DOHH2 (cell line): Measurements from ENCODE around the gene ZNF883.

ENCODE experiments used
- H3F3A ChIP-seq: fragments of 200-600 bp; sonication (generic), shearing (Covaris generic); 2 replicates; pipeline ENCODE4 v1.6.0; 2016; ENCODE audit warnings: antibody characterized with exemption, mild to moderate bottlenecking; ENCODE audit not compliant: control insufficient read depth, insufficient read depth
- H3K27ac ChIP-seq: fragments of 200-600 bp; sonication (generic); 2 replicates; pipeline ENCODE4 v1.5.1; 2014; ENCODE audit warnings: low read depth, mild to moderate bottlenecking, low read length, moderate library complexity
- H3K27me3 ChIP-seq: fragments of 200-600 bp; sonication (generic); 2 replicates; pipeline ENCODE4 v1.6.1; 2014; ENCODE audit warnings: mild to moderate bottlenecking, low read length, mixed read lengths; ENCODE audit not compliant: control insufficient read depth
- H3K36me3 ChIP-seq: fragments of 200-600 bp; sonication (generic); 2 replicates; pipeline ENCODE4 v1.6.1; 2014; ENCODE audit warnings: mild to moderate bottlenecking, low read length, moderate library complexity, mixed read lengths; ENCODE audit not compliant: control insufficient read depth
- H3K4me1 ChIP-seq: fragments of 200-600 bp; sonication (generic); 2 replicates; pipeline ENCODE4 v1.6.1; 2014; ENCODE audit warnings: mild to moderate bottlenecking, low read length, mixed read lengths; ENCODE audit not compliant: control insufficient read depth
- H3K4me2 ChIP-seq: fragments of 200-600 bp; sonication (generic); 2 replicates; pipeline ENCODE4 v1.6.0; 2014; ENCODE audit warnings: mild to moderate bottlenecking, low read length, moderate library complexity
- H3K4me3 ChIP-seq: fragments of 200-600 bp; sonication (generic); 2 replicates; pipeline ENCODE4 v1.5.1; 2014; ENCODE audit warnings: mild to moderate bottlenecking, low read length, mixed read lengths
- H3K79me2 ChIP-seq: fragments of 200-600 bp; sonication (generic); 2 replicates; pipeline ENCODE4 v1.6.1; 2014; ENCODE audit warnings: mild to moderate bottlenecking, low read length, mixed read lengths; ENCODE audit not compliant: control insufficient read depth
- H3K9me2 ChIP-seq: fragments of 200-600 bp; sonication (generic); replicated peaks from 2 replicates; pipeline ENCODE4 v1.6.1; 2014; ENCODE audit warnings: mild to moderate bottlenecking, low read length, mixed read lengths; ENCODE audit not compliant: control insufficient read depth
- H3K9me3 ChIP-seq: fragments of 200-600 bp; sonication (generic); 2 replicates; pipeline ENCODE4 v1.6.1; 2014; ENCODE audit warnings: antibody characterized with exemption, low read length, mixed read lengths; ENCODE audit not compliant: control insufficient read depth, insufficient read depth
- H4K20me1 ChIP-seq: fragments of 200-600 bp; sonication (generic); 2 replicates; pipeline ENCODE4 v1.6.0; 2014; ENCODE audit warnings: low read depth, mild to moderate bottlenecking, antibody characterized with exemption, low read length, moderate library complexity; ENCODE audit not compliant: control insufficient read depth, insufficient read depth
- CTCF ChIP-seq: fragments of 200-600 bp; sonication (generic); IDR thresholded peaks from one replicate; pipeline ENCODE4 v1.5.1; 2014; ENCODE audit warnings: antibody characterized with exemption, mild to moderate bottlenecking, low read depth, low read length; ENCODE audit not compliant: poor library complexity, severe bottlenecking
- EZH2phosphoT487 ChIP-seq: fragments of 200-600 bp; sonication (generic); IDR thresholded peaks from 2 replicates; pipeline ENCODE4 v1.6.1; 2017; ENCODE audit warnings: borderline replicate concordance, mild to moderate bottlenecking, antibody characterized with exemption, low read length, moderate library complexity, mixed read lengths

The ZNF883 gene

DNA sequence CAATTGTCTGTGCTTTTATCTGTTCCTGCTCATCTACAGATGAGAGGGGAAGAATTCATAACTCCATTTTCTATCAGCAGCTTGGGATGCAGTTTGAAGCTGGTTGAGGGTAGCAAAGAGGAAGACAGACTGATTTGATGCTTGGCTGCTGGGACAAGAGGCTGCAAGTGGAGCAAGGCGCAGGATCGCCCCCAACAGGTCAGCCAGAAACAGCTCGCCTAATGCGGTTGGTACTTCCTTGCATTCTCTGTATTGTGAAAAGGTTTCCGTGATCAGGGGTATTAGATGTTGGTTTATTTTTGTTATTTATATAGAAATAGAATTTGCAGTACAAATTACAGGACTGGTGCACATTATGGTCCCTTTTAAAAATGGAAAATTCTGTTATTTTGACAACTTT lies 40.6 kb downstream of the ZNF883 start:
- Histone ChIP-seq H3K9me3 (no peaks in the 10 kb centered on the region), H3K4me3 (no peak overlapping the region), H3K9me2 (no peaks in the 10 kb centered on the region), H4K20me1 (no peaks in the 10 kb centered on the region), H3K27ac (no peak overlapping the region), H3F3A (no peaks in the 10 kb centered on the region), H3K79me2 (no peaks in the 10 kb centered on the region), H3K36me3 (no peaks in the 10 kb centered on the region), H3K4me2 (no peak overlapping the region), H3K27me3 (peaks cover 6% of the 10 kb centered on the region; the same call in 1 of the 2 replicates), H3K4me1 (no peaks in the 10 kb centered on the region)
- TF ChIP-seq CTCF: peak; percentile 65
- no peak for TF ChIP-seq EZH2phosphoT487

GRCh38 chr9:112970939-112971338 lies 41.1 kb downstream of the ZNF883 start:
- Histone ChIP-seq H3K36me3 (no peaks in the 10 kb centered on the region), H3K4me3 (no peak overlapping the region), H3F3A (no peaks in the 10 kb centered on the region), H4K20me1 (no peaks in the 10 kb centered on the region), H3K9me3 (no peaks in the 10 kb centered on the region), H3K4me1 (no peaks in the 10 kb centered on the region), H3K27ac (no peak overlapping the region), H3K9me2 (no peaks in the 10 kb centered on the region), H3K4me2 (no peak overlapping the region), H3K27me3 (peaks cover 6% of the 10 kb centered on the region; the same call in 1 of the 2 replicates), H3K79me2 (no peaks in the 10 kb centered on the region)
- TF ChIP-seq EZH2phosphoT487: no peak
- TF ChIP-seq CTCF: no peak

- H3K36me3 ChIP-seq: no peaks in the 10 kb centered on the region
- no peak overlapping the region for H3K4me3 ChIP-seq
- no peak overlapping the region for H3K27ac ChIP-seq
- no peaks in the 10 kb centered on the region for H3K79me2 ChIP-seq
- no peaks in the 10 kb centered on the region for H3K4me1 ChIP-seq
- no peaks in the 10 kb centered on the region for H3K9me2 ChIP-seq
- H3K27me3 ChIP-seq: peaks cover 6% of the 10 kb centered on the region; the same call in 1 of the 2 replicates
- H3K4me2 ChIP-seq: no peak overlapping the region
- no peaks in the 10 kb centered on the region for H3K9me3 ChIP-seq
- no peaks in the 10 kb centered on the region for H4K20me1 ChIP-seq
- TF ChIP-seq CTCF (no peak), EZH2phosphoT487 (no peak)
- no peaks in the 10 kb centered on the region for H3F3A ChIP-seq
These were observed 42.3 kb downstream of the ZNF883 start for GRCh38 chr9:112969730-112970129.
